SK-N-MC (cell line): Measurements from ENCODE around the gene GATAD2A.

Source experiments
- EZH2 ChIP-seq: fragments of 200-600 bp; sonication (generic); IDR thresholded peaks from one replicate; pipeline ENCODE4 v1.6.1; 2017; ENCODE audit warnings: antibody characterized with exemption
- FOXP2 ChIP-seq: optimal IDR thresholded peaks from 2 replicates; pipeline ENCODE3; 2011; ENCODE audit warnings: mild to moderate bottlenecking, moderate library complexity; ENCODE audit not compliant: insufficient read depth; ENCODE audit errors: extremely low read length, control extremely low read depth
- POLR2AphosphoS5 ChIP-seq: IDR thresholded peaks from 2 replicates; pipeline ENCODE4 v1.6.1; 2012; ENCODE audit warnings: mild to moderate bottlenecking, low read depth, low read length, borderline replicate concordance

- TF ChIP-seq EZH2 (no peak), POLR2AphosphoS5 (no peak), FOXP2 (no peak)
These were observed 137.0 kb downstream of the GATAD2A start for GRCh38 chr19:19542507-19542906.
